Endothelial cell of umbilical vein (primary cell): Measurements from ENCODE around the gene ACAT1. TPM values are rescaled to one million over a fixed set of nuclear protein-coding genes. Genes with fewer than 3 reads are reported as not detected.

Experiments
- BruUV-seq: library from RNA; stranded (reverse); fragments of 400-500 nt; replicated peaks from 2 replicates; lab custom pipeline; 2021; lab: Mats Ljungman, UMichigan
- CTCF ChIA-PET: fragments of 300-600, 350-600 bp; sonication (Branson Sonifier 250); formaldehyde crosslinking; loops from one replicate; lab custom pipeline; 2021; ENCODE audit warnings: antibody characterized with exemption, inconsistent platforms; lab: Charles Lee
- POLR2A ChIA-PET: fragments of 300-600, 350-600 bp; sonication (Branson Sonifier 250); formaldehyde crosslinking; loops from one replicate; lab custom pipeline; 2021; ENCODE audit warnings: antibody characterized with exemption, inconsistent platforms; lab: Charles Lee
- DNase-seq: peaks from one replicate; pipeline ENCODE4 v3.0.0-alpha.2; 2011; ENCODE audit warnings: low read depth, low spot score
- FAIRE-seq: peaks from 2 replicates; lab custom pipeline; 2011; peaks lifted over from hg19 to GRCh38; lab: Jason Lieb, UNC
- H2AFZ ChIP-seq: 2 replicates; pipeline ENCODE4 v1.6.0; 2012; ENCODE audit warnings: low read depth, low read length, control low read depth, inconsistent platforms
- H3K27ac ChIP-seq: 2 replicates; pipeline ENCODE4 v1.5.1; 2011; ENCODE audit warnings: low read depth, mild to moderate bottlenecking, control low read depth, low read length, moderate library complexity; ENCODE audit not compliant: insufficient read depth
- H3K27me3 ChIP-seq, 2 experiments: 2 replicates each; pipeline versions ENCODE4 v1.6.0 to v1.6.1; 2011; ENCODE audit warnings: low read length in 2 of 2, mixed read lengths in 1 of 2; ENCODE audit not compliant: control insufficient read depth in 2 of 2, insufficient read depth in 2 of 2
- H3K36me3 ChIP-seq, 2 experiments: 2 replicates in 1 of 2; 3 replicates in 1 of 2; pipeline ENCODE4 v1.5.1; 2011; ENCODE audit warnings: low read length in 2 of 2, mild to moderate bottlenecking in 1 of 2, moderate library complexity in 1 of 2; ENCODE audit not compliant: control insufficient read depth in 2 of 2, insufficient read depth in 2 of 2; ENCODE audit errors: extremely low read depth in 1 of 2
- H3K4me1 ChIP-seq: 3 replicates; pipeline ENCODE4 v1.5.1; 2011; ENCODE audit warnings: mild to moderate bottlenecking, low read length; ENCODE audit not compliant: control insufficient read depth, insufficient read depth; ENCODE audit errors: extremely low read depth
- H3K4me2 ChIP-seq: 2 replicates; pipeline ENCODE4 v1.6.1; 2011; ENCODE audit warnings: low read length, control low read depth, mixed read lengths; ENCODE audit not compliant: insufficient read depth
- H3K4me3 ChIP-seq, 3 experiments: fragments of 200-600 bp in 1 of 3; sonication (generic), shearing (Covaris generic) in 1 of 3; replicated peaks in 1 of 3; 2 replicates each; pipeline ENCODE4 v1.5.1; 2011 to 2016; ENCODE audit warnings: control low read depth in 3 of 3, low read length in 3 of 3, mild to moderate bottlenecking in 2 of 3, inconsistent platforms in 1 of 3, low read depth in 1 of 3, moderate library complexity in 1 of 3; ENCODE audit not compliant: insufficient read depth in 1 of 3
- H3K79me2 ChIP-seq: 2 replicates; pipeline ENCODE4 v1.6.0; 2012; ENCODE audit warnings: low read length, inconsistent platforms; ENCODE audit not compliant: control insufficient read depth, insufficient read depth
- H3K9ac ChIP-seq: replicated peaks from 2 replicates; pipeline ENCODE3; 2011; ENCODE audit warnings: low read length, control low read depth; ENCODE audit not compliant: insufficient read depth; ENCODE audit errors: extremely low read depth
- H3K9me1 ChIP-seq: replicated peaks from 3 replicates; pipeline ENCODE4 v1.6.0; 2011; ENCODE audit warnings: mild to moderate bottlenecking, low read length; ENCODE audit not compliant: control insufficient read depth, insufficient read depth; ENCODE audit errors: extremely low read depth
- H3K9me3 ChIP-seq: replicated peaks from 2 replicates; pipeline ENCODE4 v1.5.1; 2012; ENCODE audit warnings: low read length, inconsistent platforms; ENCODE audit not compliant: control insufficient read depth, insufficient read depth
- H4K20me1 ChIP-seq: replicated peaks from 2 replicates; pipeline ENCODE3; 2011; ENCODE audit warnings: mild to moderate bottlenecking, low read length; ENCODE audit not compliant: control insufficient read depth, insufficient read depth; ENCODE audit errors: extremely low read depth
- EZH2 ChIP-seq: IDR thresholded peaks from 2 replicates; pipeline ENCODE4 v1.6.1; 2012; ENCODE audit warnings: borderline replicate concordance, low read depth, mild to moderate bottlenecking, moderate library complexity, low read length, inconsistent platforms; ENCODE audit not compliant: severe bottlenecking
- FOS ChIP-seq: IDR thresholded peaks from 2 replicates; pipeline ENCODE4 v1.6.1; 2011; ENCODE audit warnings: mild to moderate bottlenecking, low read length, moderate library complexity, borderline replicate concordance; ENCODE audit not compliant: insufficient read depth
- GATA2 ChIP-seq: IDR thresholded peaks from 2 replicates; pipeline ENCODE4 v1.7.0; 2011; ENCODE audit warnings: low read depth, mild to moderate bottlenecking, moderate library complexity, mixed read lengths, low read length; ENCODE audit not compliant: insufficient read length, insufficient read depth
- JUN ChIP-seq: IDR thresholded peaks from 2 replicates; pipeline ENCODE4 v1.6.1; 2011; ENCODE audit warnings: borderline replicate concordance, low read depth; ENCODE audit not compliant: insufficient read length, insufficient read depth
- MYC ChIP-seq: IDR thresholded peaks from one replicate; pipeline ENCODE4 v1.6.1; 2011; ENCODE audit warnings: mild to moderate bottlenecking, low read depth, low read length
- POLR2A ChIP-seq: IDR thresholded peaks from 2 replicates; pipeline ENCODE4 v1.6.1; 2012; ENCODE audit warnings: low read depth, mild to moderate bottlenecking, control low read depth, low read length
- POLR2AphosphoS5 ChIP-seq: IDR thresholded peaks from 2 replicates; pipeline ENCODE4 v1.6.1; 2012; ENCODE audit warnings: low read depth, mild to moderate bottlenecking, control low read depth, low read length, moderate library complexity; ENCODE audit not compliant: insufficient read depth
- dilution Hi-C: fragments of 300-500 bp; cut with MboI; formaldehyde crosslinking; loops from one replicate; pipeline ENCODE4 v1.15.0; 2019; ENCODE audit warnings: low sequenced_read_pairs; ENCODE audit not compliant: extremely low pct_ligation_motif_present
- intact Hi-C: fragments of 100-400 bp; cut with micrococcal nuclease; formaldehyde crosslinking; loops from one replicate; pipeline ENCODE4 v1.10.0; 2022
- polyA plus RNA-seq, 4 experiments: library from polyadenylated mRNA; depleted of rRNA in 3 of 4; stranded (reverse) in 3 of 4; unstranded in 1 of 4; fragments of >200 nt; gene quantifications; 2 replicates each; pipeline versions ENCODE4 v1.2.1 to v1.2.3, GENCODE V29; 2011 to 2012; ENCODE audit warnings: missing spikeins in 1 of 4
- total RNA-seq: library from RNA; stranded (reverse); gene quantifications from 2 replicates; pipeline ENCODE4 v1.2.3, GENCODE V29; 2021
- TF ChIP-seq, protein P1 (sequence below), 2 donors: IDR thresholded peaks; 1 replicate in 1 of 2; 2 replicates in 1 of 2; pipeline ENCODE4 v1.5.1; 2011; ENCODE audit warnings: low read length in 2 of 2, mild to moderate bottlenecking in 2 of 2, moderate library complexity in 2 of 2, control low read depth in 1 of 2, inconsistent platforms in 1 of 2, low read depth in 1 of 2; ENCODE audit not compliant: insufficient read depth in 1 of 2; ENCODE audit errors: extremely low read depth in 1 of 2
- TF ChIP-seq, protein P2 (sequence below): IDR thresholded peaks from 2 replicates; pipeline ENCODE4 v1.6.1; 2011; ENCODE audit not compliant: insufficient read depth, insufficient read length

Gene ACAT1
- total and polyA plus RNA-seq, 2 donors (not counting 3 experiments of a cell fraction or from before 2014, with no cell fraction given): 36.8 to 59.9 TPM

DNA sequence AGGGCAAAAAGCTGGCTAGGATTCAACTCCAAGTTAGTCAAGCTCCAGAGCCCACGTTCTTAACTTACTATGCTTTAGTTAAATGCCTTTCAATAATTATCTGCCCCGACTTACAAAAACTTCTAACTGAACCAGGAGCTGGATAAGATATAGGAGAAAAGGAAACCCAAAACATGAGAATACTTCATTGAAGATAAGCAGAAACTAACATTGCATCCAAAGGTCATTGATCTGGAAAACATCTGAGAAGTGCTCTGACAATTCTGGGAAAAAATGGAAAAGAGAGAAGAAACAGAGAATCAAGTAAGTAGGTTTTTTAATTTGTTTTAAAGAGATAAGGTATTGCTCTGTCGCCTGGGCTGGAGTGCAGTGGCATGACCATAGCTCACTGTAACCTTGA lies 27.2 kb downstream of the ACAT1 start:
- Histone ChIP-seq H2AFZ (no peak overlapping the region), H3K9me3 (no peaks in the 10 kb centered on the region), H3K9me1 (no peaks in the 10 kb centered on the region), H3K9ac (no peak overlapping the region), H3K27ac (no peak overlapping the region), H3K4me1 (no peaks in the 10 kb centered on the region), H3K36me3 (peaks cover 7 to 23% of the 10 kb centered on the region in 2 experiments), H3K27me3 (no peaks in the 10 kb centered on the region), H3K79me2 (no peaks in the 10 kb centered on the region), H3K4me3 (no peak overlapping the region), H4K20me1 (no peaks in the 10 kb centered on the region), H3K4me2 (no peak overlapping the region)
- no peak for TF ChIP-seq MYC
- TF ChIP-seq EZH2: no peak
- TF ChIP-seq GATA2: no peak
- TF ChIP-seq, protein P1, sequence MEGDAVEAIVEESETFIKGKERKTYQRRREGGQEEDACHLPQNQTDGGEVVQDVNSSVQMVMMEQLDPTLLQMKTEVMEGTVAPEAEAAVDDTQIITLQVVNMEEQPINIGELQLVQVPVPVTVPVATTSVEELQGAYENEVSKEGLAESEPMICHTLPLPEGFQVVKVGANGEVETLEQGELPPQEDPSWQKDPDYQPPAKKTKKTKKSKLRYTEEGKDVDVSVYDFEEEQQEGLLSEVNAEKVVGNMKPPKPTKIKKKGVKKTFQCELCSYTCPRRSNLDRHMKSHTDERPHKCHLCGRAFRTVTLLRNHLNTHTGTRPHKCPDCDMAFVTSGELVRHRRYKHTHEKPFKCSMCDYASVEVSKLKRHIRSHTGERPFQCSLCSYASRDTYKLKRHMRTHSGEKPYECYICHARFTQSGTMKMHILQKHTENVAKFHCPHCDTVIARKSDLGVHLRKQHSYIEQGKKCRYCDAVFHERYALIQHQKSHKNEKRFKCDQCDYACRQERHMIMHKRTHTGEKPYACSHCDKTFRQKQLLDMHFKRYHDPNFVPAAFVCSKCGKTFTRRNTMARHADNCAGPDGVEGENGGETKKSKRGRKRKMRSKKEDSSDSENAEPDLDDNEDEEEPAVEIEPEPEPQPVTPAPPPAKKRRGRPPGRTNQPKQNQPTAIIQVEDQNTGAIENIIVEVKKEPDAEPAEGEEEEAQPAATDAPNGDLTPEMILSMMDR (IDR thresholded peaks at IDR 0.05; ENCODE audit: extremely low read depth in 1 of 2, insufficient read depth in 1 of 2, low read depth in 1 of 2, low read length in 2 of 2): no peak
- TF ChIP-seq POLR2A: no peak
- TF ChIP-seq JUN: no peak
- TF ChIP-seq, protein P2, sequence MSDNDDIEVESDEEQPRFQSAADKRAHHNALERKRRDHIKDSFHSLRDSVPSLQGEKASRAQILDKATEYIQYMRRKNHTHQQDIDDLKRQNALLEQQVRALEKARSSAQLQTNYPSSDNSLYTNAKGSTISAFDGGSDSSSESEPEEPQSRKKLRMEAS: no peak
- no peak for TF ChIP-seq FOS
- no peak for TF ChIP-seq POLR2AphosphoS5
- intact Hi-C loops: no loop called here
- POLR2A ChIA-PET: no interaction called here
- dilution Hi-C loops: no loop called here
- CTCF ChIA-PET: interaction anchor here (1.0 to 3.8 kb wide), 2 partner anchors 26 to 30 kb away, joined by 3 to 12 read pairs; no protein-coding TSS in a partner anchor
- no peak for DNase-seq
- no peak for FAIRE-seq
- no TSS peak for BruUV-seq
